SK-N-SH (cell line): ENCODE data around the gene ANXA11. TPM values are rescaled to one million over a fixed set of nuclear protein-coding genes. Genes with fewer than 3 reads are reported as not detected.
A peak's percentile ranks its signal among the peaks of the same experiment; 100 is the strongest.

Experiments used
- CTCF ChIA-PET: fragments of 300-600, 350-600 bp; formaldehyde crosslinking; extraction: SDS; loops from one replicate; lab custom pipeline; 2021; lab: Yijun Ruan, JAX
- POLR2A ChIA-PET: fragments of 350-600 bp; sonication (Branson Sonifier 250); formaldehyde crosslinking; extraction: SDS; loops from one replicate; lab custom pipeline; 2020; ENCODE audit warnings: antibody characterized with exemption, inconsistent platforms; lab: Yijun Ruan, JAX
- DNase-seq: peaks from one replicate; pipeline ENCODE4 v3.0.0; 2012
- H2AFZ ChIP-seq: fragments of 200-600 bp; sonication (generic); 2 replicates; pipeline ENCODE4 v1.8.1; 2016; ENCODE audit warnings: antibody characterized with exemption, mild to moderate bottlenecking, low read depth
- H3F3A ChIP-seq: fragments of 200-600 bp; sonication (generic); replicated peaks from 2 replicates; pipeline ENCODE3; 2016; ENCODE audit warnings: antibody characterized with exemption, mild to moderate bottlenecking; ENCODE audit not compliant: insufficient read depth
- H3K27ac ChIP-seq, 2 experiments: fragments of 200-500 bp in 1 of 2; fragments of 200-600 bp in 1 of 2; sonication (Bioruptor generic) in 1 of 2; sonication (generic), shearing (Covaris generic) in 1 of 2; 2 replicates each; pipeline versions ENCODE4 v1.5.1 to v1.6.1; 2014 to 2016; ENCODE audit warnings: low read depth in 2 of 2, inconsistent platforms in 1 of 2, low read length in 1 of 2, mild to moderate bottlenecking in 1 of 2, mixed read lengths in 1 of 2
- H3K27me3 ChIP-seq: fragments of 200-600 bp; sonication (generic), shearing (Covaris generic); 2 replicates; pipeline ENCODE4 v1.6.1; 2016; ENCODE audit warnings: mixed run types; ENCODE audit not compliant: insufficient read depth
- H3K36me3 ChIP-seq, 2 experiments: fragments of 200-500 bp in 1 of 2; fragments of 200-600 bp in 1 of 2; sonication (Bioruptor generic) in 1 of 2; sonication (generic) in 1 of 2; replicated peaks in 1 of 2; 2 replicates each; pipeline versions ENCODE3 to v1.5.1; 2014 to 2016; ENCODE audit warnings: low read length in 1 of 2, mild to moderate bottlenecking in 1 of 2; ENCODE audit not compliant: insufficient read depth in 2 of 2, control insufficient read depth in 1 of 2
- H3K4me1 ChIP-seq, 2 experiments: fragments of 200-500 bp in 1 of 2; fragments of 200-600 bp in 1 of 2; sonication (Bioruptor generic) in 1 of 2; sonication (generic), shearing (Covaris generic) in 1 of 2; 2 replicates each; pipeline versions ENCODE4 v1.5.1 to v1.6.1; 2014 to 2016; ENCODE audit warnings: low read depth in 1 of 2, low read length in 1 of 2, mixed run types in 1 of 2; ENCODE audit not compliant: insufficient read depth in 2 of 2, control insufficient read depth in 1 of 2
- H3K4me2 ChIP-seq: fragments of 200-600 bp; sonication (generic), shearing (Covaris generic); 2 replicates; pipeline ENCODE4 v1.6.1; 2017; ENCODE audit warnings: mixed run types
- H3K4me3 ChIP-seq, 2 experiments: fragments of 200-500 bp in 1 of 2; fragments of 200-600 bp in 1 of 2; sonication (Bioruptor generic) in 1 of 2; sonication (generic), shearing (Covaris generic) in 1 of 2; 2 replicates each; pipeline versions ENCODE4 v1.5.1 to v1.8.1; 2014 to 2016; ENCODE audit warnings: low read depth in 2 of 2, inconsistent platforms in 1 of 2, low read length in 1 of 2, mild to moderate bottlenecking in 1 of 2, mixed read lengths in 1 of 2, moderate library complexity in 1 of 2
- H3K79me2 ChIP-seq: fragments of 200-600 bp; sonication (generic); 2 replicates; pipeline ENCODE4 v1.8.1; 2017; ENCODE audit warnings: mild to moderate bottlenecking; ENCODE audit not compliant: insufficient read depth
- H3K9ac ChIP-seq: fragments of 200-600 bp; sonication (generic); 2 replicates; pipeline ENCODE4 v1.6.1; 2017; ENCODE audit warnings: mixed run types
- H3K9me2 ChIP-seq: fragments of 200-600 bp; sonication (generic); 2 replicates; pipeline ENCODE4 v1.6.1; 2017; ENCODE audit warnings: mixed run types
- H3K9me3 ChIP-seq: fragments of 200-600 bp; sonication (generic); 2 replicates; pipeline ENCODE4 v1.6.1; 2017; ENCODE audit warnings: mixed run types, mild to moderate bottlenecking, moderate library complexity
- H4K20me1 ChIP-seq: fragments of 200-600 bp; sonication (generic); 2 replicates; pipeline ENCODE4 v1.6.1; 2017; ENCODE audit warnings: mild to moderate bottlenecking, mixed run types; ENCODE audit not compliant: insufficient read depth
- CTCF ChIP-seq: fragments of 200-600 bp; sonication (generic); IDR thresholded peaks from 2 replicates; pipeline ENCODE4 v1.6.1; 2017; ENCODE audit warnings: antibody characterized with exemption, mild to moderate bottlenecking, moderate library complexity
- ELF1 ChIP-seq: IDR thresholded peaks from 2 replicates; pipeline ENCODE4 v1.4.0; 2012
- FOSL2 ChIP-seq: IDR thresholded peaks from 2 replicates; pipeline ENCODE4 v1.4.0; 2012; ENCODE audit warnings: low read depth, mild to moderate bottlenecking, moderate library complexity, borderline replicate concordance
- FOXM1 ChIP-seq: IDR thresholded peaks from 2 replicates; pipeline ENCODE4 v1.4.0; 2012; ENCODE audit warnings: low read depth, mild to moderate bottlenecking
- GABPA ChIP-seq: IDR thresholded peaks from 2 replicates; pipeline ENCODE4 v1.4.0; 2012; ENCODE audit warnings: low read depth, mild to moderate bottlenecking
- GATA2 ChIP-seq: sonication (generic); formaldehyde crosslinking; IDR thresholded peaks from 2 replicates; pipeline ENCODE4 v1.5.0; 2020; ENCODE audit warnings: mild to moderate bottlenecking, missing genetic modification reagents
- IRF3 ChIP-seq: fragments of 150-350 bp; IDR thresholded peaks from 2 replicates; pipeline ENCODE4 v1.6.1; 2016; ENCODE audit warnings: mild to moderate bottlenecking, low read depth, low read length
- JUND ChIP-seq: IDR thresholded peaks from 2 replicates; pipeline ENCODE4 v1.4.0; 2012
- MAX ChIP-seq: IDR thresholded peaks from 2 replicates; pipeline ENCODE4 v1.4.0; 2012; ENCODE audit warnings: low read depth
- MEF2A ChIP-seq: IDR thresholded peaks from 2 replicates; pipeline ENCODE4 v1.4.0; 2012; ENCODE audit warnings: low read depth, borderline replicate concordance
- NFIC ChIP-seq: IDR thresholded peaks from 2 replicates; pipeline ENCODE4 v1.4.0; 2012; ENCODE audit warnings: borderline replicate concordance
- NRF1 ChIP-seq: IDR thresholded peaks from 2 replicates; pipeline ENCODE4 v1.6.1; 2012; ENCODE audit warnings: low read depth, mild to moderate bottlenecking, low read length
- PBX3 ChIP-seq: IDR thresholded peaks from 2 replicates; pipeline ENCODE4; 2012
- POLR2AphosphoS5 ChIP-seq: IDR thresholded peaks from 2 replicates; pipeline ENCODE4 v1.6.1; 2012; ENCODE audit warnings: low read depth, low read length
- RCOR1 ChIP-seq: fragments of 150-350 bp; IDR thresholded peaks from 2 replicates; pipeline ENCODE4 v1.6.1; 2017; ENCODE audit warnings: antibody characterized with exemption, low read length
- REST ChIP-seq: IDR thresholded peaks from 2 replicates; pipeline ENCODE4 v1.6.1; 2012; ENCODE audit warnings: mild to moderate bottlenecking, low read depth, low read length, moderate library complexity
- RXRA ChIP-seq: IDR thresholded peaks from 2 replicates; pipeline ENCODE4 v1.4.0; 2012; ENCODE audit warnings: low read depth, mild to moderate bottlenecking, borderline replicate concordance
- SIN3A ChIP-seq: IDR thresholded peaks from 2 replicates; pipeline ENCODE4 v1.6.1; 2012; ENCODE audit warnings: low read depth, mild to moderate bottlenecking, low read length, moderate library complexity, borderline replicate concordance
- SMC3 ChIP-seq: IDR thresholded peaks from 2 replicates; pipeline ENCODE4 v1.6.1; 2012; ENCODE audit warnings: low read depth, low read length, improper control_type of control experiment
- TAF1 ChIP-seq: IDR thresholded peaks from 2 replicates; pipeline ENCODE4 v1.6.1; 2012; ENCODE audit warnings: low read depth, mild to moderate bottlenecking, low read length, moderate library complexity, borderline replicate concordance
- TCF12 ChIP-seq: IDR thresholded peaks from 2 replicates; pipeline ENCODE4 v1.4.0; 2012
- TEAD4 ChIP-seq: IDR thresholded peaks from 2 replicates; pipeline ENCODE4 v1.4.0; 2012; ENCODE audit warnings: mild to moderate bottlenecking, borderline replicate concordance; ENCODE audit not compliant: insufficient read depth
- ZBTB33 ChIP-seq: IDR thresholded peaks from 2 replicates; pipeline ENCODE4 v1.4.0; 2012; ENCODE audit warnings: low read depth, borderline replicate concordance
- WGBS: methylation state at CpG from one replicate; pipeline ENCODE4 v1.1.6; 2017; ENCODE audit warnings: low lambda C conversion rate; 5-methylcytosine and 5-hydroxymethylcytosine counted together
- polyA plus RNA-seq, 3 experiments: library from polyadenylated mRNA; depleted of rRNA; stranded (reverse); fragments of >200 nt; gene quantifications; 2 replicates each; pipeline ENCODE4 v1.2.3, GENCODE V29; 2012

The ANXA11 gene
- polyA plus RNA-seq, 1 of the 3 experiments (the other 2 are of a cell fraction): 53.6 TPM

- no peaks in the 10 kb centered on the region for H3K79me2 ChIP-seq
- no peak overlapping the region for H3K4me3 ChIP-seq
- WGBS: 29% methylated on average over 13 of the region's 14 CpGs
- 0 out of 2 replicates have a peak overlapping the region, but pooled peaks have one; percentile 31 for H3K9ac ChIP-seq
- H3K27me3 ChIP-seq: no peaks in the 10 kb centered on the region
- H3K4me1 ChIP-seq: peaks cover 23 to 43% of the 10 kb centered on the region in 2 experiments; a peak in 3 of 4 replicates
- no peaks in the 10 kb centered on the region; the same call in 1 of the 2 replicates for H4K20me1 ChIP-seq
- H3K4me2 ChIP-seq: peak overlapping the region; percentile 76
- CTCF ChIA-PET: interaction anchor here (0.7 to 3.4 kb wide), 5 partner anchors 15 to 64 kb away, joined by 3 to 28 read pairs (median 3); no protein-coding TSS in a partner anchor
- peak overlapping the region; percentile 85 to 88 for H3K27ac ChIP-seq
- peaks cover 12 to 25% of the 10 kb centered on the region in 2 experiments for H3K36me3 ChIP-seq
- DNase-seq: peak; percentile 62
- no peaks in the 10 kb centered on the region for H3K9me2 ChIP-seq
- H3K9me3 ChIP-seq: no peaks in the 10 kb centered on the region
- POLR2A ChIA-PET: interaction anchor here (0.5 kb wide), 1 partner anchor 55 kb away, joined by 3 read pairs; no protein-coding TSS in a partner anchor
- H3F3A ChIP-seq: peaks cover 33% of the 10 kb centered on the region
- no peak overlapping the region for H2AFZ ChIP-seq
- TF ChIP-seq FOSL2 (peak; percentile 97), SIN3A (peak; percentile 99; the same call in 1 of the 2 replicates), REST (peak; percentile 54), NFIC (peak; percentile 96), ELF1 (no peak), IRF3 (no peak), PBX3 (peak; percentile 90), FOXM1 (peak; percentile 60; the same call in 1 of the 2 replicates), MAX (peak; percentile 100), TAF1 (peak; percentile 50; the same call in 1 of the 2 replicates), JUND (peak; percentile 98), RCOR1 (0 out of 2 replicates have a peak, but pooled peaks have one; percentile 25), RXRA (peak; percentile 93; the same call in 1 of the 2 replicates), CTCF (no peak), POLR2AphosphoS5 (peak; percentile 82; the same call in 1 of the 2 replicates), GABPA (no peak; the same call in 1 of the 2 replicates), MEF2A (peak; percentile 99), NRF1 (no peak), SMC3 (no peak), GATA2 (CRISPR knock-in tag) (no peak), TEAD4 (peak; percentile 64; the same call in 1 of the 2 replicates), ZBTB33 (peak; percentile 70; the same call in 1 of the 2 replicates), TCF12 (peak; percentile 96)
Measured at GRCh38 chr10:80158598-80159127, 46.7 kb downstream of the ANXA11 start.
